KMS-11 (cell line): ENCODE results near the gene FBN1.

Experiments used
- H2AFZ ChIP-seq: fragments of 200-600 bp; sonication (generic); 2 replicates; pipeline ENCODE4 v1.6.1; 2016; ENCODE audit warnings: antibody characterized with exemption, mixed run types, low read depth
- H3K27ac ChIP-seq: fragments of 200-600 bp; sonication (generic); 2 replicates; pipeline ENCODE4 v1.6.1; 2016; ENCODE audit warnings: mild to moderate bottlenecking, mixed run types
- H3K27me3 ChIP-seq: fragments of 200-600 bp; sonication (generic); 2 replicates; pipeline ENCODE4 v1.6.1; 2017; ENCODE audit warnings: mild to moderate bottlenecking, low read depth, mixed run types, moderate library complexity; ENCODE audit not compliant: insufficient read depth
- H3K36me3 ChIP-seq: fragments of 200-600 bp; sonication (generic); 2 replicates; pipeline ENCODE4 v1.6.1; 2017; ENCODE audit warnings: mild to moderate bottlenecking, mixed run types; ENCODE audit not compliant: insufficient read depth
- H3K4me1 ChIP-seq: fragments of 200-600 bp; sonication (generic); 2 replicates; pipeline ENCODE4 v1.6.1; 2016; ENCODE audit warnings: mild to moderate bottlenecking, low read depth, mixed run types; ENCODE audit not compliant: poor library complexity, severe bottlenecking
- H3K4me2 ChIP-seq: fragments of 200-600 bp; sonication (generic); 2 replicates; pipeline ENCODE4 v1.7.0; 2016; ENCODE audit warnings: mild to moderate bottlenecking, mixed run types
- H3K4me3 ChIP-seq: fragments of 200-600 bp; sonication (generic); IDR thresholded peaks from 2 replicates; pipeline ENCODE4 v1.6.1; 2017; ENCODE audit warnings: low read depth, low read length, mixed read lengths; ENCODE audit not compliant: insufficient read depth
- H3K79me2 ChIP-seq: fragments of 200-600 bp; sonication (generic); 2 replicates; pipeline ENCODE4 v1.6.1; 2016; ENCODE audit warnings: low read depth, mixed run types; ENCODE audit not compliant: insufficient read depth
- H3K9ac ChIP-seq: fragments of 200-600 bp; sonication (generic); 2 replicates; pipeline ENCODE4 v1.6.1; 2016; ENCODE audit warnings: mild to moderate bottlenecking, mixed run types
- H4K20me1 ChIP-seq: fragments of 200-600 bp; sonication (generic); 2 replicates; pipeline ENCODE4 v1.6.1; 2016; ENCODE audit warnings: mild to moderate bottlenecking, mixed run types; ENCODE audit not compliant: insufficient read depth
- CTCF ChIP-seq: fragments of 200-600 bp; sonication (generic); conservative IDR thresholded peaks from 2 replicates; pipeline ENCODE4 v1.6.1; 2017; ENCODE audit warnings: low read depth, mild to moderate bottlenecking, antibody characterized with exemption, low read length, moderate library complexity, mixed read lengths

The FBN1 gene

GRCh38 chr15:48634096-48634495 lies 11.4 kb downstream of the FBN1 start:
- Histone ChIP-seq H2AFZ (no peak overlapping the region), H4K20me1 (no peaks in the 10 kb centered on the region), H3K4me2 (no peak overlapping the region), H3K4me1 (no peaks in the 10 kb centered on the region), H3K36me3 (no peaks in the 10 kb centered on the region), H3K79me2 (no peaks in the 10 kb centered on the region), H3K4me3 (no peak overlapping the region), H3K9ac (no peak overlapping the region), H3K27me3 (no peaks in the 10 kb centered on the region), H3K27ac (no peak overlapping the region)
- no peak for TF ChIP-seq CTCF

- Histone ChIP-seq H3K36me3 (no peaks in the 10 kb centered on the region), H4K20me1 (no peaks in the 10 kb centered on the region), H3K4me3 (no peak overlapping the region), H3K9ac (no peak overlapping the region), H3K4me2 (no peak overlapping the region), H2AFZ (no peak overlapping the region), H3K4me1 (no peaks in the 10 kb centered on the region), H3K27ac (no peak overlapping the region), H3K79me2 (no peaks in the 10 kb centered on the region), H3K27me3 (no peaks in the 10 kb centered on the region)
- no peak for TF ChIP-seq CTCF
Observed at GRCh38 chr15:48632651-48633050, 12.9 kb downstream of the FBN1 start.

GRCh38 chr15:48631176-48631770 lies 14.2 kb downstream of the FBN1 start:
- Histone ChIP-seq H3K27me3 (no peaks in the 10 kb centered on the region), H3K9ac (no peak overlapping the region), H3K79me2 (no peaks in the 10 kb centered on the region), H4K20me1 (no peaks in the 10 kb centered on the region), H3K4me3 (no peak overlapping the region), H3K27ac (no peak overlapping the region), H3K4me2 (no peak overlapping the region), H2AFZ (no peak overlapping the region), H3K4me1 (no peaks in the 10 kb centered on the region), H3K36me3 (no peaks in the 10 kb centered on the region)
- TF ChIP-seq CTCF: no peak

- no peaks in the 10 kb centered on the region for H3K4me1 ChIP-seq
- H2AFZ ChIP-seq: no peak overlapping the region
- no peaks in the 10 kb centered on the region for H3K36me3 ChIP-seq
- no peaks in the 10 kb centered on the region for H3K79me2 ChIP-seq
- H3K9ac ChIP-seq: no peak overlapping the region
- no peaks in the 10 kb centered on the region for H3K27me3 ChIP-seq
- H3K4me2 ChIP-seq: no peak overlapping the region
- no peaks in the 10 kb centered on the region for H4K20me1 ChIP-seq
- TF ChIP-seq CTCF: no peak
- H3K27ac ChIP-seq: no peak overlapping the region
- no peak overlapping the region for H3K4me3 ChIP-seq
Observed at GRCh38 chr15:48630245-48630644, 15.3 kb downstream of the FBN1 start.
